ENCODE measurements around the gene RUBCN.
"Not testable (repeated sequence)": the region's sequence is repeated elsewhere in the genome, so short reads cannot be mapped to it uniquely, and the experiment has no call there.

Gene RUBCN

GRCh38 chr3:197661874-197662273 lies 74.8 kb downstream of the RUBCN start:
- not testable (repeated sequence) for H3K27me3 Mint-ChIP-seq; H3K4me1 Mint-ChIP-seq (ENCODE audit: low read depth); H3K9me3 Mint-ChIP-seq (ENCODE audit: low read depth); H3K36me3 Mint-ChIP-seq; H3K27ac Mint-ChIP-seq; H3K4me3 Mint-ChIP-seq

GRCh38 chr3:197661234-197661834 lies 75.4 kb downstream of the RUBCN start:
- H3K27me3 Mint-ChIP-seq; H3K9me3 Mint-ChIP-seq (ENCODE audit: low read depth); H3K4me1 Mint-ChIP-seq (ENCODE audit: low read depth); H3K4me3 Mint-ChIP-seq; H3K27ac Mint-ChIP-seq; H3K36me3 Mint-ChIP-seq: not testable (repeated sequence)

GRCh38 chr3:197659701-197660100 lies 77.0 kb downstream of the RUBCN start:
- H3K4me1 Mint-ChIP-seq (ENCODE audit: low read depth); H3K36me3 Mint-ChIP-seq; H3K27me3 Mint-ChIP-seq; H3K9me3 Mint-ChIP-seq (ENCODE audit: low read depth); H3K27ac Mint-ChIP-seq; H3K4me3 Mint-ChIP-seq: not testable (repeated sequence)

- not testable (repeated sequence) for H3K27me3 Mint-ChIP-seq; H3K36me3 Mint-ChIP-seq; H3K4me3 Mint-ChIP-seq; H3K4me1 Mint-ChIP-seq (ENCODE audit: low read depth); H3K9me3 Mint-ChIP-seq (ENCODE audit: low read depth); H3K27ac Mint-ChIP-seq
Measured at GRCh38 chr3:197659144-197659543, 77.6 kb downstream of the RUBCN start.

GRCh38 chr3:197658706-197659105 lies 78.0 kb downstream of the RUBCN start:
- H3K4me1 Mint-ChIP-seq (ENCODE audit: low read depth); H3K4me3 Mint-ChIP-seq; H3K36me3 Mint-ChIP-seq; H3K27ac Mint-ChIP-seq; H3K9me3 Mint-ChIP-seq (ENCODE audit: low read depth); H3K27me3 Mint-ChIP-seq: not testable (repeated sequence)

GRCh38 chr3:197657541-197658292 lies 79.0 kb downstream of the RUBCN start:
- H3K36me3 Mint-ChIP-seq; H3K9me3 Mint-ChIP-seq (ENCODE audit: low read depth); H3K27me3 Mint-ChIP-seq; H3K4me3 Mint-ChIP-seq; H3K27ac Mint-ChIP-seq; H3K4me1 Mint-ChIP-seq (ENCODE audit: low read depth): not testable (repeated sequence)

- H3K27me3 Mint-ChIP-seq = not testable (repeated sequence)
- H3K27ac Mint-ChIP-seq = peak overlapping the region; percentile 70
Measured at GRCh38 chr3:197656960-197657359, 79.7 kb downstream of the RUBCN start.

GRCh38 chr3:197656129-197656528 lies 80.6 kb downstream of the RUBCN start:
- Mint-ChIP-seq H3K4me3 (peak overlapping the region; percentile 83), H3K27ac (peak overlapping the region; percentile 89)
- not testable (repeated sequence) for H3K36me3 Mint-ChIP-seq; H3K9me3 Mint-ChIP-seq (ENCODE audit: low read depth); H3K4me1 Mint-ChIP-seq (ENCODE audit: low read depth); H3K27me3 Mint-ChIP-seq

More at GRCh38 chr3:197656960-197657359, 79.7 kb downstream of the RUBCN start:
- H3K4me3 Mint-ChIP-seq = peak overlapping the region; percentile 15
- not testable (repeated sequence) for H3K36me3 Mint-ChIP-seq; H3K9me3 Mint-ChIP-seq (ENCODE audit: low read depth); H3K4me1 Mint-ChIP-seq (ENCODE audit: low read depth)

- H3K27me3 Mint-ChIP-seq; H3K36me3 Mint-ChIP-seq; H3K27ac Mint-ChIP-seq; H3K9me3 Mint-ChIP-seq (ENCODE audit: low read depth); H3K4me3 Mint-ChIP-seq: not testable (repeated sequence)
- H3K4me1 Mint-ChIP-seq (ENCODE audit: low read depth) = peaks cover 12% of the 10 kb centered on the region
Measured at GRCh38 chr3:197654998-197655330, 81.7 kb downstream of the RUBCN start.

GRCh38 chr3:197654090-197654997 lies 82.4 kb downstream of the RUBCN start:
- peaks cover 12% of the 10 kb centered on the region for H3K4me1 Mint-ChIP-seq (ENCODE audit: low read depth)
- not testable (repeated sequence) for H3K4me3 Mint-ChIP-seq; H3K27ac Mint-ChIP-seq; H3K9me3 Mint-ChIP-seq (ENCODE audit: low read depth); H3K36me3 Mint-ChIP-seq; H3K27me3 Mint-ChIP-seq

GRCh38 chr3:197652860-197653259 lies 83.8 kb downstream of the RUBCN start:
- not testable (repeated sequence) for H3K4me3 Mint-ChIP-seq; H3K27me3 Mint-ChIP-seq; H3K36me3 Mint-ChIP-seq; H3K9me3 Mint-ChIP-seq (ENCODE audit: low read depth); H3K27ac Mint-ChIP-seq
- peaks cover 12% of the 10 kb centered on the region for H3K4me1 Mint-ChIP-seq (ENCODE audit: low read depth)

- H3K27me3 Mint-ChIP-seq; H3K36me3 Mint-ChIP-seq; H3K4me1 Mint-ChIP-seq (ENCODE audit: low read depth); H3K9me3 Mint-ChIP-seq (ENCODE audit: low read depth); H3K27ac Mint-ChIP-seq; H3K4me3 Mint-ChIP-seq: not testable (repeated sequence)
Measured at GRCh38 chr3:197647649-197648048, 89.1 kb downstream of the RUBCN start.

GRCh38 chr3:197647191-197647590 lies 89.5 kb downstream of the RUBCN start:
- H3K27ac Mint-ChIP-seq; H3K4me3 Mint-ChIP-seq; H3K27me3 Mint-ChIP-seq; H3K9me3 Mint-ChIP-seq (ENCODE audit: low read depth); H3K4me1 Mint-ChIP-seq (ENCODE audit: low read depth); H3K36me3 Mint-ChIP-seq: not testable (repeated sequence)

- not testable (repeated sequence) for H3K36me3 Mint-ChIP-seq; H3K4me3 Mint-ChIP-seq; H3K27me3 Mint-ChIP-seq; H3K27ac Mint-ChIP-seq; H3K4me1 Mint-ChIP-seq (ENCODE audit: low read depth); H3K9me3 Mint-ChIP-seq (ENCODE audit: low read depth)
Measured at GRCh38 chr3:197646294-197646693, 90.4 kb downstream of the RUBCN start.

GRCh38 chr3:197637556-197637955 lies 99.1 kb downstream of the RUBCN start:
- H3K27ac Mint-ChIP-seq; H3K4me1 Mint-ChIP-seq (ENCODE audit: low read depth); H3K27me3 Mint-ChIP-seq; H3K4me3 Mint-ChIP-seq; H3K9me3 Mint-ChIP-seq (ENCODE audit: low read depth); H3K36me3 Mint-ChIP-seq: not testable (repeated sequence)

- H3K27me3 Mint-ChIP-seq; H3K9me3 Mint-ChIP-seq (ENCODE audit: low read depth); H3K27ac Mint-ChIP-seq; H3K36me3 Mint-ChIP-seq; H3K4me1 Mint-ChIP-seq (ENCODE audit: low read depth); H3K4me3 Mint-ChIP-seq: not testable (repeated sequence)
Measured at GRCh38 chr3:197631989-197632388, 104.7 kb downstream of the RUBCN start.

Data from activated naive CD8-positive, alpha-beta T cell (primary cell).